ENCODE measurements around the gene DLGAP1. TPM values are rescaled to one million over a fixed set of nuclear protein-coding genes. Genes with fewer than 3 reads are reported as not detected.

Gene DLGAP1
- total RNA-seq, 1 donor from 2014 or later: 0.86 TPM

- intact Hi-C loops (cut with micrococcal nuclease): loop anchor here (1.0 to 10.0 kb wide), 4 partner anchors 438 to 1786 kb away; partner anchors contain the start of gene LPIN2
These were observed 1003.7 kb downstream of the DLGAP1 start for GRCh38 chr18:3451183-3451988.

DNA sequence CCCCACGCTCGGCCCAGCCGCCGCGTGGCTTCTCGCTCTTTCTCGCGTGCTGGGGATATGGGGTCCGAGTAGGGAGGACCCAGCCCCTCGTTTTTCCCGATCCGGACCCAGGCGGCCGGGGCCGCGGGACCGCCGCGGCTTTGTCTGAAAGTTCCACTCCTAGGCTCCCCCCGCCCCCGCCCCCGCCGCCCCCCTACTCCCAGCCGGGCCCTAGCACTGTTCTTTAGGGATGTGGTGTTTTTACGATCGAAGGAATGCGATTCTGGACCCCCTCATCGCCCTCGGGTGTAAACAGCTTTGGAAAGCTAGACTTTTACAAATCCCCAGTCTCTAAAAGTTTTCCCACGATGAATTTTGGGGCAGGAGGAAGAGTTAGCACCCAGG lies 1004.3 kb downstream of the DLGAP1 start:
- intact Hi-C loops (cut with micrococcal nuclease): loop anchor here (1.0 to 10.0 kb wide), 4 partner anchors 437 to 1787 kb away; partner anchors contain the start of gene LPIN2

DNA sequence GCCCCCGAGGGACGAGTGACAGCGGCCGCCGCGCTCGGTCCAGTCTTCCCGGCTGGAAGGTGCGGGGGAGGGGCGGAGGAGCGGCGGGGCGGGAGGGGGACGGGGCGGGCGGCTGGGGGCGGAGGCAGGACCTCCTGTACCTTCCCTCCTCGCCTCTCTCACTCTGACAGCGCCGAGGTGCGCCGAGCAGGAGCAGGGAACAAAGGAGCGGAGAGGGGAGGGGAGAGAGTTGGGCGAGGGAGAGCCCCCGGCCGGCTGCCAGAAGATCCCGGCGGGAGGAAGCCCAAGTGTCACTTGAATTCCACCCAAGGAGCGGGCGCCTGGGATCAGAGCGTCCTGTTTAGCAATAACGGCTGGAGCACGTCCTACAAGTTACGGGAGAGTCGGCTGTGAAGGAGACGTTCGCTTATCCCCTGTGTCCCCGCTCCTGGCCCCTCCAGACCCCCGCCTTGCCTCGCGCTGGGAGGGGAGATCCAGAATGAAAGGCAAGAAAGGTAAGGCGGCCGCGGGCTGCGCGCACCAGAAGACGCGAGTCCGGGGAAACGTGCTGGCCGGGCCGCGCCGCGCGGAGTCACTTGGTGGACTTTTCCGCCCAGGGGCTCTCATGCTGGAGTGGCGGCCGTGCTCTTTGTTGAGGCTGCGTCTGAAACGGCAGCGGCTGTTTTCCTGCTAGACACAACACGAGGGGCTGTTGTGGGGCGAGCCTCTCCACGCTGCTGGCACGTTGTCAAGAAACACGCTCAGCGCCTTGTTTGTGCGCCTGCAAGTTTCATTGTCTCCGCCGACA lies 1004.9 kb downstream of the DLGAP1 start, which contains the start of gene TGIF1:
TSS of gene TGIF1 (plus strand) at position 161 of the 787 bp plus-strand sequence. CDS start at position 479, 318 bp downstream.
- intact Hi-C loops (cut with micrococcal nuclease): loop anchor here (5.0 to 10.0 kb wide), 2 partner anchors 545 to 1787 kb away; no protein-coding TSS in a partner anchor

- intact Hi-C loops (cut with micrococcal nuclease): loop anchor here (1.0 to 10.0 kb wide), 7 partner anchors 77 to 1847 kb away; partner anchors contain the start of genes METTL4 and NDC80
These were observed 1005.5 kb downstream of the DLGAP1 start for GRCh38 chr18:3449512-3450011.

- intact Hi-C loops (cut with micrococcal nuclease): loop anchor here (1.0 to 5.0 kb wide), 12 partner anchors 78 to 1848 kb away; partner anchors contain the start of genes METTL4 and NDC80
These were observed 1006.1 kb downstream of the DLGAP1 start for GRCh38 chr18:3448838-3449511.

DNA sequence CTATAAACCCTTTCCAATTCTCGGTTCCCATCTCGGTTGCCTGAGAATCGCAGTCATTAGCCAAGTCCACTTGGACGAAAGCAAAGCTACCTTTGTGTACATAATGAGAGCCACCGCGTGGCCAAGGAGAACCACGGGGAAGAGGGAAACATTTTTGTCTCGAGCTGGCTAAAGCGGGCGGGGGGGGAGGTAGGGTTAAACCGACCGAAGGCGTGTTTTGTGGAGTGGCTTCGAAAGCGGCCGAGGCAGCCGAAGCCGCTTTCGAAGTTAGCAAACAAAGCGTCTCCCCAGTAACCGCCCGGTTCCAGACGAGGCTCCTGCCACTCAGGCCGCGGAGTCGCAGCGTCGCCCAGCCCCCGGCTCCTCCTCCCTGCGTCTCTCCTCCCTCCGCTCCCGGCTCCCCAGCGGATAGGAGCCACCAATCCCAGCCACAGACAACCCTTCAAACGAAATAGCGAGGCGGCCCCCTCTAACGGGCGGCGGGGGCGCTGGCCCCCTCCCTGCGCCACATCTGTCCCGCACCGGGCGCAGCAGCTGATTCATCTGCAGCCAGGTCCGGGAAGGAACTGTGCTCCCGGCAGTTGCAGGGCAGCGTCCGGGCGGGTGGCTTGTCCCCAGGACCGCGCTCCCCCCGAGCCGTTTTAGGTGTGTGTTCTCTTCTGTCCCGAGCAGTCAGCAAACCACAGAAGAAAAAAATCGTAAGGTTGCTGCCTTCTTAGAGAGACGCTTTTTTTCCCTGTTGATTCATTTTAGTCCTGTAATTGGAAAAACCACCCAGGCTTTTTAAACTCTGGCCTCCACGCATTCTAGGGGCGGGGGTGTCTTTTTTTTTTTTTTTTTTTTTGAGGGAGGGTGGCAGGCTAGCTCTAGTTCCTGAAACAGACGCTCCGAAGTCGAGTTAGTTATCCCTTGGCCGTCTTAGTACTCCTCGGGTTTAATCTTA lies 1006.9 kb downstream of the DLGAP1 start:
- intact Hi-C loops (cut with micrococcal nuclease): loop anchor here (1.0 to 5.0 kb wide), 11 partner anchors 67 to 1849 kb away; partner anchors contain the start of genes METTL4 and NDC80

DNA sequence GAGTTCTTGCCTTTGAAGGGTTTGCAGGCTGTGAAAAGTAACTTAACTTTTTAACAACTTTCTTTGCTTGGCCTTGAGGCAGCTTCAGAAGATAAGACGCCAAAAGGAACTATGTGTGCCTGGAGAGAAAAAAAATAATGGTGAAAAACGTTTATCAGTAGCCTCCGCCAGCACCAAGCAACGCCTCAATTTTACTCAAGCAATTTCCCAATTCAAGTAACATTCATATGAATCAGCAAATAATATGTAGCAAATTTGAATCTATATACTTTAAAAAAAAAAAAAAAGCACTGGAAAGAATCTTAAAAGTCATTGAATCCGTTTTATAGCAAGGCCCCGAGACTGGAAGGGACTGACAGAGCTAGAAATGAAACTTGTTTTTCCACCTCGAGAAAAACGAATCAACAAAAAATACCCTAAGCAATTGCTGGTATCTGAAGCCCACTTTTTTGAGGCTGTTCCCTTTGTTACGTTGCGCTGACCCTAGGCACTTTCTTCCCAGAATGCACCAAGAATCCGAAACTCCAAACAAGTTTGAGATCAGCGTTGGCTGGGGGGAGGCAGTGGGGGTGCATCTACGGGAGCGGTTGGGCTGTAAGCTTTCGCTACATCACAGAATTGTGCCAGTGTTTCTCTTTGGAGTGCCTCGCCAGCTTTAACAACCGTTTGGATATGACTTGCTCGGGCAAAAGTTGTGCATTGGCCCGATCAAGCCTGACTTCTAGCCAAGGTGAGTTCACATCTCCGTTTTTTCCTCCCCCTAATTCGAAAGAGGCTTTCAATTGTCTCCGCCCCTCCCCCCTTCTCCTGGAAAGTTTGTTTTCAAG lies 1007.8 kb downstream of the DLGAP1 start:
- intact Hi-C loops (cut with micrococcal nuclease): loop anchor here (2.0 to 5.0 kb wide), 2 partner anchors 66 to 875 kb away; partner anchors contain the start of genes METTL4 and NDC80
